ENCODE measurements around the gene R3HDM4.

GRCh38 chr19:873084-873483 lies 39.9 kb downstream of the R3HDM4 start:
- TF ChIP-seq CTCF (IDR thresholded peaks at IDR 0.05) (no peak), POLR2A (IDR thresholded peaks at IDR 0.05) (no peak)
